NCI-H1105 (cell line): ENCODE measurements around the gene DAPK2.
"Not testable (repeated sequence)": the region's sequence is repeated elsewhere in the genome, so short reads cannot be mapped to it uniquely, and the experiment has no call there.

Experiments used
- DNase-seq: peaks from one replicate; lab custom pipeline; 2025; lab: John Stamatoyannopoulos, UW

DAPK2 gene

DNA sequence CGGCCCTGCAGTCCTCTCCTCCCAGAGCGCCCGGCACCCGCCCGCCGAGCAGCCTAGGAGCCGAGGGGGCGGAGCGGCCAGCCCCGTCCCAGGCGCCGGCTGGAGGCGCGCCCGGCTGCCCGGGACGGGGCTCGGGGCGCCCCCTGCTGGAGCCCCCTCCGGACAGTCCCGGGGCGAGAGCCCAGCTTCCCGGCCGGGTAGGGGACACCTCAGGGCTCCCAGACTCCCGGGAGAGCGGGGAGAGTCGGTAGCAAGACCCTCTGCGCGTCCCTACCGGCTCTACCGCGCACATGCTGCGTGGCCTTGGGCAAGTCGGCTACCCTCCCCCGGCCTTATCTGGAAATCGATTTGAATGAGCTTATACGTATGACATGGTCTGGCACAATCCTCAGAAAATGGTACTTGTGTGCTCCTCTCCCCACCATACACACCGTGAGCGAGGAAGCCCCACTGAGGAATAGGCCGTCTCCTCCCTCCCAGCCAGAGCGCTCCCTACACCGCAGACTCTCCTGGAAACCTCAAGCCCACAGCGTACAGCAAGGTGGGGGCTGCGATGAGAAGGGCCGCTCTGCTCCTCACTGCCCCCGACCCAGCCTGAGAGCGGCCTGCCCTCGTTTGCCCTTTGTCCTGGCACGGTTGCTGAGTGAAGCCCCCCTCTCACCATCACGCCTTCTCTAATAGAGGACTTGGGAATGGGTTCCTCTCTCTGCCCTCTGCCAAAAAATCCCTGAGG is at the start of gene DAPK2:
DAPK2 (minus strand) TSS at position 65 of the 733 bp plus-strand sequence. CDS start 6,224 bp downstream, outside the sequence.
- DNase-seq, result no peak

DNA sequence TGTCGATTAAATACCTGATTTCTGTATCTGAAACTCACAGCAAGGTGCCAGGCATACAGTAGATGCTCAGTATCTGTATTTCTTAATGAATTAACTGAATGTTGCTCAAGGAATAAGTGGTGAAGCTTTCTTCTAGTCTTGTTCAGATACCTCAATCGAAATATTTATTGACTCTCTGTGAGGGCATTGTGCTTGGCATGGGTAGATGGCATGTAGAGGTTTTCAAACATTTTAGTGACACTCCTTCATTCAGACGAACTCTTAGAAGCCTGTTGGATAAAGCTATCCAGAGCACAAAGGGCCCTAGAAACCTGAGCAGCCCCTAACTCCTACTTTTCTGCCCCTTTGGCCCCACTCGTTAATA is 49.1 kb upstream of the DAPK2 start:
- no peak for DNase-seq

DNA sequence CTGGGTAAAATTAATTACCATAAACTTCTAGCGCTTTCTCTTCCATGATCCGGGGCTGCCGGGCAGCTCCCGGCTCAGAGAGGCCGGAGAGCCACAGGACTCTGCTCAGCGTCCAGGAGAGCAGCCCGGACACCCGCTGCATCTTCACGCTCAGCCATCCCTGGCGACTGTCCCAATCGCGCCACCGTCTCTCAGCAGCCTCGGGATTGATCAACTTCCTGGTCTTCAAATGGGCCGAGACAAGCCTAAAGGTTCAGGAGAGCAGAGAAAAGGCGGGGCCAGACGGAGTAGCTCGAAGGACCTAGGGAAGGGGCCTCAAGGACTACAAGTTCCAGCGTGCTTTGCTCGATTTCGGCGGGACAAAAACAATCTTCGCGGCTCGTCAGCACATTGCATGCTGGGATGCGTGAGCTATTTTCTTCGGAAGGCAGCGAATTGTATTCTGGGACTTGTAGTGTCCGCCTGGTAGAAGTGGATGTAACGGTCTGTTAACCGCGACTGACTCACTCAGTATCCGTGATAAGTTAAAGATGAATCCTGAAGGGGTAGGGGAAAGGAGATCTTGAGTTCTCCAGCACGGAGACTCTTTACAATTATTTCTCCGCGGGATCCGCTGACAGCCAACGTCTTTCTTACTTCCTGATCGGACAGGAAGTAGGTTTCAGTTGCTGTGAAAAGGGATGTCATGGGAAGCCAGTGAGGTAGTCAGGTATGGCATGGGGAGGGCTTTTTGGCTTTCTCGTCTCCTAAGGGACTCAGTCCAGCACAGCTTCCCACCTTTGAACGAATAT is 47.5 kb upstream of the DAPK2 start, which contains the start of gene CIAO2A:
CIAO2A (minus strand) TSS at position 212 of the 791 bp plus-strand sequence; CDS start at position 142, 70 bp downstream.
- DNase-seq, result peak; percentile 100

DNA sequence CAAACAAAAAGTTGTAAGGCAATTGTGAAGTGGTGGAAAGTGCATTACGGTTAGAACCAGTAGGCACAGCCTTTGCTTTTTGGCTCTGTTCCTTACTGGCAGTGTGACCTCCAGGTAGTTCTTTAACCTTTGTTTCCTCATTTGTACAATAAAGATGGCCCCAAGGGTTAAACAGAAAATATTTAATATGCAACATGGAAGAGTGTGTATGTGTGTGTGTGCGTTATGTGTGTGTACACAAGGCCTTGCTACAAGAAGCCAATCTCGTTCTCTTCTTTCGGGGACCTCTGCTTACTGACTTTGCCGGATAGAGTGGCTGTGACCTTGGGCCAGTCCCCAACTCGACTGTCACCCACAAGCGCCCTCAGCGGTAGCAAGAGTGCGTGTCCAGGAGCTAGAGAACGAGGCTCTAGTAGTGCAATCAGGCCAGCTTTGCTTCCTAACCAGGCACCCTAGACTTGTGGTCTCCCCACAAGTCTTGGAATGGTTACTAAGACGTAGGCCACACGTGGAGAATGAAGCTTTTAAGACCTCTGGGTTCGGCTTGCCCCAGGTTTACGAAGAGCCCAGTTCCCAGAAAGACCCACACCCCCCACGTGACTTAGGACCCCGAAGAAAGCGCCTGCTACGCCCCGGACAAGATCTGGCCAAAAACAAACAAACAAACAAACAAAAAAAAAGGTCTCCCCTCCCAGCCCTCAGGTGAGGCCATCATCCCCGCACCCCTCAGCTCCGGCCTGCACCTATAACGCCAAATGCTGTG is 46.8 kb upstream of the DAPK2 start:
- peak; percentile 53 for DNase-seq

DNA sequence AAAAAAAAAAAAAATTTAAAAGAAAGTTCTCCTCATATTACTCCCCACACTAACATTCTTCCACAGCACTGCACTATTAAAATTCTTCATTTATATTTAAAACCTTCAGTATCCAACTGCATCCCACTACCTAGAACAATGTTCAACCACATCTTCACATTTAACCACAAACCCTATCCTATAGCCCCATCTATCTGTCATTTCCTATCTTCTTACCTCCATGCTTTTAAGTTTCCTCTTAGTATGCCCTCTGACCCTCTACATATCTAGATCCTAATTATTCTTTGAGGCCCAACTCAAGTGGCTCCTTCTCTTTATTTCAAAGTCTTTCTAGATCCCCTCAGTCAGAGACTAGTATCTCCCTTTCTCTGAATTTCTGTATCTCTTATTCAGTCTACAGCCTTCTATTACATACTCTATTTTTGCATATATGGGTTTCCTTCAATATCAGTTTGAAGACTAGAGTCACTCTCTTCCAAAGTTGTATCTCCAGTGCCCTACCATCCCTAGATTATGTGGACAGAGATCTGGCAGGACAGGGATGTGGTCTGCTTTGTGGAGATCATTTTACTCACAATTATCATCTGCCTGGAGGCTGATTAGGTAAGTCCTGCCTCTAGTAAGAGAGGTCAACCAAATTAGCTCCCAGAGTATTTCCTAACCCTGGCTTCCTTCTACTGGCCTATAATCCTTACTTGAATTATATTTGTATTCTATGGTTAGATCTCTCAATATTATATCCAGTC is 46.0 kb upstream of the DAPK2 start:
- DNase-seq, result no peak

GRCh38 chr15:64090527-64090926 is 44.2 kb upstream of the DAPK2 start:
- no peak for DNase-seq

DNA sequence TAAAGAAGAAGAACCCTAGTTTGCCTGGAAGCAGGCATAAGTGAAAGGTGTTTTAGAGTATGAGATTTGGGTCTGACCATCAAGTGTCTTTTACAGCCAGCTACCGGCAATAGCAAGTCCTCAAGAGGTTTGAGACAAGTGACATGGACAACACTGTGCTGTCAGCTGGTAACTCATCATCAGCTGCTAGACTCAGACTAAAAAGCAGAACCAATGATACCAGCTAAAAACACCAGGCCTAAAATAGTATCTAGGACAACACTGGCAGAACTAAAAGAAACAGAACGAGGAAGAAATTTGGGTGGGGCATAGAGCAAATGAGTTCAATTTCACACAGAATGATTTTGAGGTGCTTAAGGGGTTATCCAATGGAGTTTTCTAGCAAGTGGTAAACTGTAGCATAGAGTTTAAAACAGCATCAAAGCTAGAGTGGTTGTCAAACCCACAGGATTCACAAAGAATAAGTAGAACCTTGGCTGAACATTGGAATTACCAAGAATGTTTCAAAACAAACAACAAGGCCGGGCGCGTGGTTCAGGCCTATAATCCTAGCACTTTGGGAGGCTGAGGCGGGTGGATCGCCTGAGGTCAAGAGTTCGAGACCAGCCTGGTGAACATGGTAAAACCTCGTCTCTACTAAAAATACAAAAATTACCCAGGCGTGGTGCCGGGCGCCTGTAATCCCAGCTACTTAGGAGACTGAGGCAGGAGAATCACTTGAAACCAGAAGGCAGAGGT is 43.4 kb upstream of the DAPK2 start:
- DNase-seq, result no peak

DNA sequence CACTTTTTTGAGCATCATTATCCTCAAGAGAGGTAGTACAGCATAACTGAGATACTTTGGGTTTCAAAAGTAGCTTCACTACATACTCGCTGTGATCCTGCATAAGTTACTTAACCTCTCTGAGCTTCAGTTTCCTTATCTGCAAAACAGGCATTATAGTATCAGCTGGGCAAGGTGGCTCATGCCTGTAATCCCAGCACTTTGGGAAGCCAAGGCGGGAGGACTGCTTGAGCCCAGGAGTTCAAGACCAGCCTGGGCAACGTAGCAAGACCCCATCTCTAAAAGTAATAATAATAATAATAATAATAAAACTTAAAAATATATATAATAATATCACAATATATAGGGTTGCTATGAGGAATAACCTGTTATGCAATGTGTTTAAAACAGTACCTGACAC is 36.5 kb upstream of the DAPK2 start:
- DNase-seq, result no peak

DNA sequence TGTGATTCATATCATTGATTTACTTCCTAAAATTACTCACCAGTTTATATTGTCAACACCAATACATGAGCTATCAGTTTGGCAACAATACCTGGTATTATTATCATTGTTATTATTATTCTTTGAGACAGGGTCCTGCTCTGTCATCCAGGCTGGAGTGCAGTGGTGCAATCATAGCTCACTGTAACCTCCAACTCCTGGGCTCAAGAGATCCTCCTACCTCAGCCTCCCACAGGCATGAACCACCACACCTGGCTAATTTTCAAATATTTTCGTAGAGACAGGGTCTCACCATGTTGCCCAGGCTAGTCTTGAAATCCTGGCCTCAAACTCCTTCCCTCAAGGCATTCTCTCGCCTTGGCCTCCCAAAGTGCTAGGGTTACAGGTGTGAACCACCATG is 27.2 kb upstream of the DAPK2 start:
- not testable (repeated sequence) for DNase-seq

GRCh38 chr15:64072812-64073211 is 26.5 kb upstream of the DAPK2 start:
- DNase-seq, result no peak

DNA sequence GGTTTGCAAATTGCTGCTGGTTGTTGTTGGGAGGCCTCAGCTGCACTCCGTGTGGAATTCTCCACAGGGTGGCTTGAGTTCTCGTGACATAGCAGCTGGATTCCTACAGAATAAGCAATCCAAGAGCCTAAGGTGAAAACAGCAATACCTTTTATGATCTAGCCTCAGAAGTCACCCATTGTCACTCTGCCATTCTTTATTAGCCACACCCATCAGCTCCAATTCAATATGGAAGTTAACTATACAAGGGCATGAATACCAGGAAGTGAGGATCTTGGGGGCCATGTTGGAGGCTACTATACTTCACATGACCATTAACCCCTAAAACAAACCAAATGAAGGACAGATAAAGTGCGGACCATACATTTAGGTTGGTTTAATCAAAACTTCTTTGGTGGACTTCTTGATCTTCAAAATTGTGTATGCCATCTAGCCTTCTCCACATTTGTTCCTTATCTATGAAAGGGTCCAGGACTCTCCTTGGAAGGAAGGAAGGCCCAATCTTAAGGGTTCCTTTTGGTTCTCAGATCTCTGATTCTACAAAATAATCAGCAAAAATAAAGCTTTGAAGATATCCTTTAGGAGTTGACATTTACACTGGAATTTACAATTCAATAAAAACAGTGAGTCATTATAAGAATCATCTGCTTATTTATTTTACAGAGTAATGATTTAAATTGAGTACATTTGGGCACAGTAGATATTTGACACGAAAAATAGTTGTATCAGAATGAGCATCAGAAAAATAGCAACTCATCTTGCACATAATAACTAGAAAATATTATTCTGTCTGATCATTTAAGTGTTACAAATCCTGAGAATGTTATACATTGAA is 25.9 kb upstream of the DAPK2 start:
- DNase-seq, result no peak

DNA sequence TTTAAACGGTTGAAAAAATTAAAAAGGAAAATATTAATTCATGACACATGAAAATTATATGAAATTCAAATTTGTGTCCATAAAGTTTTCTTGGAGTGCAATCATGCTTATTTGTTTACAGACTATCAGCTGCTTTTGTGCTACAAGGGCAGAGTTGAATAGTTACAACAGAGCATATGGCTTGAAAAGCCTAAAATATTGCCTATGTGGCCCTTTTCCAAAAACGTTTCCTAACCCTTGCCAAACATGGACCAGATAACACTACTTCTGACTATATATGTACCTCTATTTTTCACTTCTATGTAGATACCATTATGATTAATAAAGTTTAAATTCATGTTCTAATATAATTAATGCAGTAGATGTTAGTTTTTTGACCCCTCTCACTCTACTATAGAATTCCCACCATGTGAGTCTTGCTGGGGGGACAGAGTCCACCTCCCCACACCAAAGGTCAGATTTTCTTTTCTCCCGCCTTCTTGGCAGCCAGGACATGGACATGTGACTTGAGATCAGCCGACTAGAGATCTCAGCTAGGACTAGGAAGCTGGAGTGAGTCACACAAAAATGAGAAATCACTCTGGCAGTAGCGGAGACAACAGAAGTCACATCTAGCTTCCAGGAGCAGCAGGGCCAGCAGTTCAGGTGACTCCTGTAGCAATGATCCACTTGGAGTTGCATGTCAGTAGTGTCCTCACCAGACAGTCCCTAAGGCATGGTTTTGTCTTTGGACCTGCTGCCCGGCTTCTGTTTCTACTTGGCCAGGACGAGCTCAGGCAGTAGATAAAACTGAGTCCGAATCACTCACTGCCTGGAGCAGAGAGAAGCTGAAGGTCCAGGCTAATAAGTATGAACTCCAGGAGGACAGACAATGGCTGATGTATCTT is 24.9 kb upstream of the DAPK2 start:
- no peak for DNase-seq

DNA sequence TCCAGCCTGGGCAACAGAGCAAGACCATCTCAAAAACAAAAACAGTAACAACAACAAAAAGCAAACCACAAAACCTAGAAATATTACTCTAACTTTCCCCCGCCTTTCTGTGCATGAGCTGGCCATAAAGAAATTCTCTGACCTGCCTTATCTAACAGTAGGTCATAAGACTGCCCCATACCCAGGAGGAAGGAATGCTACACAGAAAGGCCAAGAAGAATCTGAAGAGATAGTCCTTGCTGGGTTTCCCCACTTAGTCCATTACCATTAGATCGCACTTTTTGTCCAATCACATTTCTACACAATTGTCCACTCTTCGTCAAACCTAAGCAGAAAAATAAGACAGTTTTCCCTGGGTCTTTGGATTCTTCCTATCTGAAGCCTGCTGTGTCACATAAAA is 23.8 kb upstream of the DAPK2 start:
- no peak for DNase-seq

- no peak for DNase-seq
These were observed 21.8 kb upstream of the DAPK2 start for GRCh38 chr15:64068133-64068532.

DNA sequence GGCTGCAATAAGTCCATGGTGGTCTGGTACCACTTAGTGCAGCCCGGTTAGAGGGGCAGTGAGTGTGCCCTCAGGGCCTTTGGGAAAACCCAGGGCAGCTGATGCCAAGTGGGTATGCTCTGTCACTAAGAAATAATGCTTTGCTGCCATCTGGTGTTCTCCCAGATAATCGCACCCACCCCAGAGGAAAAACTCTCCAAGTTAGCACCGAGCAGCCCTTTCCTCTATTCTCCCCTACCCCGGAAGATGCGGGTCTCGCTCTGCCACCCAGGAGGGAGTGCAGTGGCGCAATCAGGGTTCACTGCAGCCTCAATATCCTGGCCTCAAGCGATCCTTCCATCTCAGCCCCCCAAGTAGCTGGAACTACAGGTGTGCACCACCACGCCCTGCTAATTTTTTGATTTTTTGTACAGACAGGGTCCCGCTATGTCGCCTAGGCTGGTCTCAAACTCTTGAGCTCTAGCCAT is 21.3 kb upstream of the DAPK2 start:
- peak; percentile 68 for DNase-seq

DNA sequence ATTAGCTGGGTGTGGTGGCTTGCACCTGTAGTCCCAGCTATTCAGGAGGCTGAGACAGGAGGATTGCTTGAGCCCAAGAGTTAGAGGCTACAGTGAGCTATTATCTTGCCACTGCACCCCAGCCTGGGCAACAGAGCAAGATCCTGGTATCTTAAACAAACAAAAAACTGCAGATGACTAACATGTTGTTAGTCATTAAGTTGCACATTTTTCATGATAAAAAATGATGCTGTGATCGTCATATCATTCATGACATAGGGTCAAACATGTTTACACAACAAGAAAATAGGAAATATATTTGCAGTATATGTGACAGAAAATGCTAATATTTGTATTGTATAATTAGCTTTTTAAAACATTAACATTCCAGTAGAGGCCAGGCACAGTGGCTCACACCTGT is 20.2 kb upstream of the DAPK2 start:
- DNase-seq, result no peak

DNA sequence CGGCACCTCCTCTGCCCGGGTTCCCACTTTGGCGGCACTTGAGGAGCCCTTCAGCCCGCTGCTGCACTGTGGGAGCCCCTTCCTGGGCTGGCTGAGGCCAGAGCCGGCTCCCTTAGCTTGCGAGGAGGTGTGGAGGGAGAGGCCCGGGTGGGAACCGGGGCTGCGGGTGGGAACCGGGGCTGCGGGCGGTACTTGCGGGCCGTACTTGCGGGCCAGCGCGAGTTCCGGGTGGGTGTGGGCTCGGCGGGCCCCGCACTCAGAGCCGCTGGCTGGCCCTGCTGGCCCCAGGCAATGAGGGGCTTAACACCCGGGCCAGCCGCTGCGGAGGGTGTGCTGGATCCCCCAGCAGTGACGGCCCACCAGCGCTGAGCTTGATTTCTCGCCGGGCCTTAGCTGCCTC is 14.4 kb upstream of the DAPK2 start:
- no peak for DNase-seq

GRCh38 chr15:64059104-64059503 is 12.8 kb upstream of the DAPK2 start:
- not testable (repeated sequence) for DNase-seq

DNA sequence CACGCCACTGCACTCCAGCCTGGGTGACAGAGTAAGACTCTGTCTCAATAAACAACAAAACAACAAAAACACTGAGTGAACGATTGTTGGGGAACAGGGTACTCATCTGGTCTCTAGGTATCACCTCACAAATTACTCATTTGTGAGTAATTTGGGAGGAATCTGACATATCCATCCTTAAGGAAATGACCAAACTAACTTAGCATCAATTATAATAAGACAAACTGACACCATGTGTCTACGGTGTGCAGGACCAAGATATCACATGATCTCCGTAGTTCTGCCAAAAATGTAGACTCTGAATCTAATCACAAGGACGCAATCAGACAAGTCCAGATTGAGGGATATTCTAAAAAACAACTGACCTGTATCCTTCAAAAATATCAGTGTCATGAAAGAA is 12.0 kb upstream of the DAPK2 start:
- no peak for DNase-seq
